OCI-LY7 (cell line): ENCODE measurements around the gene LRIF1. TPM values are rescaled to one million over a fixed set of nuclear protein-coding genes. Genes with fewer than 3 reads are reported as not detected.

ENCODE experiments used
- BruUV-seq: library from RNA; stranded (reverse); fragments of 400-500 nt; replicated peaks from 2 replicates; lab custom pipeline; 2021; lab: Mats Ljungman, UMichigan
- CTCF ChIA-PET: fragments of 300-600 bp; sonication (Branson Sonifier 250); formaldehyde crosslinking; loops from one replicate; lab custom pipeline; 2022; ENCODE audit warnings: antibody characterized with exemption; ENCODE audit not compliant: unreplicated experiment; lab: Charles Lee
- POLR2A ChIA-PET: fragments of 300-600 bp; sonication (Branson Sonifier 250); formaldehyde crosslinking; loops from one replicate; lab custom pipeline; 2022; ENCODE audit warnings: antibody characterized with exemption; lab: Charles Lee
- DNase-seq: peaks from one replicate; pipeline ENCODE4 v3.0.0-alpha.2; 2015; ENCODE audit warnings: low spot score
- H2AFZ ChIP-seq: fragments of 200-600 bp; sonication (generic), shearing (Covaris generic); 2 replicates; pipeline ENCODE4 v1.6.1; 2014; ENCODE audit warnings: mild to moderate bottlenecking, antibody characterized with exemption, low read length, moderate library complexity
- H3K27ac ChIP-seq: fragments of 200-600 bp; sonication (generic); 2 replicates; pipeline ENCODE4 v1.5.1; 2014; ENCODE audit warnings: mixed run types, low read depth, mild to moderate bottlenecking, moderate library complexity, low read length, inconsistent platforms; ENCODE audit not compliant: poor library complexity, severe bottlenecking
- H3K36me3 ChIP-seq: fragments of 200-600 bp; sonication (generic); 2 replicates; pipeline ENCODE4 v1.6.1; 2014; ENCODE audit warnings: mild to moderate bottlenecking, antibody characterized with exemption, low read length, moderate library complexity, mixed read lengths; ENCODE audit not compliant: insufficient read depth
- H3K4me1 ChIP-seq: fragments of 200-600 bp; sonication (generic); 2 replicates; pipeline ENCODE4 v1.5.1; 2014; ENCODE audit warnings: mild to moderate bottlenecking, low read length; ENCODE audit not compliant: insufficient read depth, poor library complexity, severe bottlenecking
- H3K4me2 ChIP-seq: fragments of 200-600 bp; sonication (generic); 2 replicates; pipeline ENCODE4 v1.6.1; 2014; ENCODE audit warnings: mild to moderate bottlenecking, low read length
- H3K4me3 ChIP-seq: fragments of 200-600 bp; sonication (generic); 2 replicates; pipeline ENCODE4 v1.5.1; 2014; ENCODE audit warnings: mild to moderate bottlenecking, low read depth, low read length; ENCODE audit not compliant: poor library complexity, severe bottlenecking
- H3K79me2 ChIP-seq: fragments of 200-600 bp; sonication (generic); 2 replicates; pipeline ENCODE4 v1.6.1; 2016; ENCODE audit warnings: low read depth, mild to moderate bottlenecking, low read length, moderate library complexity, mixed read lengths; ENCODE audit not compliant: insufficient read depth
- H3K9me2 ChIP-seq: fragments of 200-600 bp; sonication (generic); 2 replicates; pipeline ENCODE4 v1.6.1; 2016; ENCODE audit warnings: mild to moderate bottlenecking, low read length, mixed read lengths; ENCODE audit not compliant: insufficient read depth
- H3K9me3 ChIP-seq: fragments of 200-600 bp; sonication (generic); 2 replicates; pipeline ENCODE4 v1.6.1; 2014; ENCODE audit warnings: mild to moderate bottlenecking, mixed run types, low read length, mixed read lengths
- H4K20me1 ChIP-seq: fragments of 200-600 bp; sonication (generic); 2 replicates; pipeline ENCODE4 v1.6.1; 2014; ENCODE audit warnings: mild to moderate bottlenecking, antibody characterized with exemption, low read length, moderate library complexity, mixed read lengths; ENCODE audit not compliant: insufficient read depth
- EZH2phosphoT487 ChIP-seq: fragments of 200-600 bp; sonication (generic); IDR thresholded peaks from 2 replicates; pipeline ENCODE4 v1.6.1; 2018; ENCODE audit warnings: low read depth, borderline replicate concordance, mild to moderate bottlenecking, mixed run types, antibody characterized with exemption, low read length, moderate library complexity, mixed read lengths
- intact Hi-C: fragments of 100-400 bp; cut with micrococcal nuclease; formaldehyde crosslinking; loops from one replicate; pipeline ENCODE4 v1.10.0; 2022; ENCODE audit not compliant: unreplicated experiment
- total RNA-seq, 2 experiments: library from RNA; depleted of rRNA in 1 of 2; stranded (reverse); fragments of >200 nt in 1 of 2; shearing (Covaris generic) in 1 of 2; gene quantifications; 2 replicates each; pipeline ENCODE4 v1.2.3, GENCODE V29; 2014 to 2022
- TF ChIP-seq, protein P1 (sequence below): fragments of 200-600 bp; sonication (generic); conservative IDR thresholded peaks from 2 replicates; pipeline ENCODE4 v1.5.1; 2014; ENCODE audit warnings: mild to moderate bottlenecking, antibody characterized with exemption, low read length, moderate library complexity, mixed read lengths

Gene LRIF1
- total RNA-seq, 2 experiments from 2014 or later, result 7.1 to 12.2 TPM

DNA sequence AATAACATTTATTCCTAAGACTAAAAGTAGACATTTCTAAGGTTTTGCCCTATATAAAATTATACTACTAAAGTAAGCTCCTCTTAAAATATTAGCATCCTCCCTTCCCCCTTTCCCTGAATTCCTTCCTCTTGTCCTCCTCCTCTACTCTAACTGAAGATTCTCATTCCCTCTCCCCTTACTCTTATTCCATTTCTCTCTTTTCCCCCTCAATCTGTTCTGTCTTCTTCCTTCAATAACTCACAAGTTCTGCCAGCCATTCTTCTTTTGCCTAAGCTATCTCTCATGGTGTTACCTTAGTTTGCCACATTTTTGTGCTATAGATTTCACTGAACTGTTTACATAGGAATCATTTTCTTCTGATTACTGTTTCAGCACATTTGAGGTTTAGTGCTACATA is 10.7 kb downstream of the LRIF1 start:
- Histone ChIP-seq H3K9me3 (no peaks in the 10 kb centered on the region), H3K79me2 (no peaks in the 10 kb centered on the region), H3K4me3 (no peak overlapping the region), H3K36me3 (peaks cover 21% of the 10 kb centered on the region), H3K27ac (no peak overlapping the region), H4K20me1 (no peaks in the 10 kb centered on the region), H2AFZ (no peak overlapping the region), H3K4me1 (peaks cover 15% of the 10 kb centered on the region), H3K9me2 (no peaks in the 10 kb centered on the region), H3K4me2 (no peak overlapping the region)
- intact Hi-C loops, result no loop called here
- TF ChIP-seq, protein P1, sequence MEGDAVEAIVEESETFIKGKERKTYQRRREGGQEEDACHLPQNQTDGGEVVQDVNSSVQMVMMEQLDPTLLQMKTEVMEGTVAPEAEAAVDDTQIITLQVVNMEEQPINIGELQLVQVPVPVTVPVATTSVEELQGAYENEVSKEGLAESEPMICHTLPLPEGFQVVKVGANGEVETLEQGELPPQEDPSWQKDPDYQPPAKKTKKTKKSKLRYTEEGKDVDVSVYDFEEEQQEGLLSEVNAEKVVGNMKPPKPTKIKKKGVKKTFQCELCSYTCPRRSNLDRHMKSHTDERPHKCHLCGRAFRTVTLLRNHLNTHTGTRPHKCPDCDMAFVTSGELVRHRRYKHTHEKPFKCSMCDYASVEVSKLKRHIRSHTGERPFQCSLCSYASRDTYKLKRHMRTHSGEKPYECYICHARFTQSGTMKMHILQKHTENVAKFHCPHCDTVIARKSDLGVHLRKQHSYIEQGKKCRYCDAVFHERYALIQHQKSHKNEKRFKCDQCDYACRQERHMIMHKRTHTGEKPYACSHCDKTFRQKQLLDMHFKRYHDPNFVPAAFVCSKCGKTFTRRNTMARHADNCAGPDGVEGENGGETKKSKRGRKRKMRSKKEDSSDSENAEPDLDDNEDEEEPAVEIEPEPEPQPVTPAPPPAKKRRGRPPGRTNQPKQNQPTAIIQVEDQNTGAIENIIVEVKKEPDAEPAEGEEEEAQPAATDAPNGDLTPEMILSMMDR, result no peak
- no peak for TF ChIP-seq EZH2phosphoT487
- ChIA-PET POLR2A (interaction anchor here (1.2 kb wide), 1 partner anchor 11 kb away, joined by 5 read pairs; no protein-coding TSS in a partner anchor), CTCF (interaction anchor here (0.6 kb wide), 1 partner anchor 82 kb away, joined by 6 read pairs; no protein-coding TSS in a partner anchor)
- no TSS peak for BruUV-seq
- DNase-seq, result no peak

DNA sequence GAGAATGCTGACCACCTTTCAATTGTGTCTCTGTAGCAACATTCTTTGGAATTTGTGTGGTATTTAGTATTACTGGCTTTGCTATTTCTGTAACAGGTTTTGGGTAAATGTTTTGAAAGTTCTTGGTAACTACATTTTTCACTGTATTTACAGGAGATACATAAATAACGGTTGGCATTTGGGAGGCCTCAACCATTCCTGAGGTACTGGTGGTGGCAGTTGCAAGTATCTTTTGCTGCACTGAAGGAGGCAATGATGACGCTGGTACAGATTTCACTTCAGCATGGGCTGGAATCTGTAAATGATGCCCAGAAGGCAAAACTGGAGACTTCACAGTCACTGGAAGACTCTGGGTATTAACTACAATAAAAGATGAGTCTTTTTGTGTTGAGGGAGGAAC is 11.7 kb downstream of the LRIF1 start:
- ChIA-PET CTCF (no interaction called here), POLR2A (interaction anchor here (0.6 kb wide), 1 partner anchor 716 kb away, joined by 3 read pairs; no protein-coding TSS in a partner anchor)
- H3K4me3 ChIP-seq, result no peak overlapping the region
- H4K20me1 ChIP-seq, result no peaks in the 10 kb centered on the region
- no peak for TF ChIP-seq EZH2phosphoT487
- TF ChIP-seq, protein P1, result no peak
- H3K9me3 ChIP-seq, result no peaks in the 10 kb centered on the region
- no TSS peak for BruUV-seq
- H3K36me3 ChIP-seq, result peaks cover 21% of the 10 kb centered on the region
- no peaks in the 10 kb centered on the region for H3K9me2 ChIP-seq
- intact Hi-C loops, result no loop called here
- no peak for DNase-seq
- H2AFZ ChIP-seq, result no peak overlapping the region
- H3K27ac ChIP-seq, result no peak overlapping the region
- peaks cover 15% of the 10 kb centered on the region for H3K4me1 ChIP-seq
- no peak overlapping the region for H3K4me2 ChIP-seq
- no peaks in the 10 kb centered on the region for H3K79me2 ChIP-seq

DNA sequence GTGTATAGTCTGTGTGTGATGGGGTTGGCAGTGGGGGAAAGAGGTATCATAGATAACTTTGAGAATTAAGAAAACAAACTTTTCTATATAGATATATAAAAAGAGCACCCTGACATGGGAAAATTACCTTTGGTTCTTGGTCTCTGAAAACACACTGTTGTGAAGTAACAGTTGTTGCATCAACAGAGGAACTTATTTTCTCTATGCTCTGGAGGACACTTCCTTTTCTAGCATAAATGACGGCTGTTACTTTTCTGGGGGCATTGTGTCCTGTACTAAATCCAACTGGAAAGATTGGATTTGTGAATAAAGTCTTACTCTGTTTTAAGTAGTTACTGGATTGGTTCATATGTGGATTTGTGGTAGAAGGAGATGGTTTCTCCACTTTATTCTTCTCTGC is 12.6 kb downstream of the LRIF1 start:
- Histone ChIP-seq H3K9me2 (no peaks in the 10 kb centered on the region), H3K9me3 (no peaks in the 10 kb centered on the region), H3K36me3 (peaks cover 21% of the 10 kb centered on the region), H3K4me2 (no peak overlapping the region), H3K4me3 (no peak overlapping the region), H2AFZ (no peak overlapping the region), H4K20me1 (no peaks in the 10 kb centered on the region), H3K4me1 (peaks cover 7% of the 10 kb centered on the region), H3K79me2 (no peaks in the 10 kb centered on the region), H3K27ac (no peak overlapping the region)
- intact Hi-C loops, result no loop called here
- POLR2A ChIA-PET, result no interaction called here
- no peak for DNase-seq
- TF ChIP-seq, protein P1, result no peak
- no peak for TF ChIP-seq EZH2phosphoT487
- no TSS peak for BruUV-seq
- CTCF ChIA-PET, result no interaction called here
